Measurements from ENCODE around the gene INO80B.

- no peak for TF ChIP-seq POLR2AphosphoS5 (IDR thresholded peaks at IDR 0.05)
- no peak for TF ChIP-seq CTCF (IDR thresholded peaks at IDR 0.05 in 8 of 11, conservative IDR thresholded peaks at IDR 0.05 in 3 of 11)
- no peak for TF ChIP-seq POLR2A (IDR thresholded peaks at IDR 0.05)
These were observed 27.3 kb upstream of the INO80B start for GRCh38 chr2:74427551-74427950.
